GM21717 (cell line): ENCODE results near the gene NEFH.
"Not testable (repeated sequence)": the region's sequence is repeated elsewhere in the genome, so short reads cannot be mapped to it uniquely, and the experiment has no call there.

Experiments
- ATAC-seq: cut with Tn5 transposase; IDR thresholded peaks from one replicate; pipeline ENCODE4 v1.9.1; 2021; ENCODE audit warnings: mild to moderate bottlenecking, moderate library complexity; ENCODE audit not compliant: unreplicated experiment

Gene NEFH

GRCh38 chr22:29489127-29489780 lies 9.2 kb downstream of the NEFH start:
- ATAC-seq: not testable (repeated sequence)

GRCh38 chr22:29491012-29491411 lies 11.0 kb downstream of the NEFH start:
- no peak for ATAC-seq

- no peak for ATAC-seq
Observed at GRCh38 chr22:29493636-29494035, 13.6 kb downstream of the NEFH start.

DNA sequence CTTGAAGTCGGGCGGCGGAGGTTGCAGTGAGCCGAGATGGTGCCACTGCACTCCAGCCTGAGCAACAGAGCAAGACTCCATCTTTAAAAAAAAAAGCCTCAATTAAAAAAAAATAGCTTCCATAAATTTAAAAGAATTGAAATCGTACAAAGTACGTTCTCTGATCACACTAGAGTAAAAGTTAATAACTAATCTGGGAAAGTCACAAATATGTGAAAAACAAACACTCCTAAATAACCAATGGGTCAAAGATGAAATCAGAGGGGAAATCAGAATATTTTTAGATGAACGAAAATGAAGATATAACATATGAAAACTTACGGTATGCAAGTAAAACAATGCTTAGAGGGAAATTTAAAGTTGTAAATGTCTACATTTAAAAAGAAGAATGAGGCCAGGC lies 19.8 kb downstream of the NEFH start:
- ATAC-seq: no peak

- no peak for ATAC-seq
Observed at GRCh38 chr22:29503811-29504372, 23.9 kb downstream of the NEFH start.

DNA sequence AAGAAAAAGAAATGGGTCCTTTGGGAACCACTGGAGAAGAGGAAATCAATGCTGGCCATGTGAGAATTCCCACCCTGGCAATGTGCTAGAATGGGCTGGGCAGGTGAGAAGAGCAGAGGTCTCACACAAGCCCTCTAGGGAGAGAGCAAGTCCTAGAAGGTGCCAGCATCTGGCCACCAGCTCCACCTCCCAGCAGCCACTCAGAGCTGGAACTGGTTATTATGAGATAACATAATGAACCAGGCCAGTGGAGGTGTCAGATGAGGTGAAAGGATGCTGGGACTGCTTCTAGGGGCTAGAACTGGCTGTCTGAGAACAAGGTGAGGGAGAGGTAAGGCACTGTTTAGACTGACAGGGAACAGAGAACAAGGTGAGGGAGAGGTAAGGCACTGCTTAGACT lies 29.3 kb downstream of the NEFH start:
- no peak for ATAC-seq

DNA sequence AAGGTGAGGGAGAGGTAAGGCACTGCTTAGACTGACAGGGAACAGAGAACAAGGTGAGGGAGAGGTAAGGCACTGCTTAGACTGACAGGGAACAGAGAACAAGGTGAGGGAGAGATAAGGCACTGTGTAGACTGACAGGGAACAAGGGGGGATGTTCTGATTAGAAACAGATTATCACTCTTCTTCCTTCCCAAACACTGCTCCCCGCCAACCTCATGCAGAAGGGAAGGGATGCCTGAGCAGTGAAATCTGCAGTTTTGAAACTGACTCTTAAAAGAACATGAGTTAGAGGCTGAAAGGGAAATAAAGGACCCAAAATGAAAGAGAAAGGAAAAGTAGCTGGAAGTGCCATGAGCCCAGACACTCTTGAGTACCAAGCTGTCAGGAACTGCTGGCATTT lies 29.8 kb downstream of the NEFH start:
- no peak for ATAC-seq

- no peak for ATAC-seq
Observed at GRCh38 chr22:29510542-29510941, 30.5 kb downstream of the NEFH start.

DNA sequence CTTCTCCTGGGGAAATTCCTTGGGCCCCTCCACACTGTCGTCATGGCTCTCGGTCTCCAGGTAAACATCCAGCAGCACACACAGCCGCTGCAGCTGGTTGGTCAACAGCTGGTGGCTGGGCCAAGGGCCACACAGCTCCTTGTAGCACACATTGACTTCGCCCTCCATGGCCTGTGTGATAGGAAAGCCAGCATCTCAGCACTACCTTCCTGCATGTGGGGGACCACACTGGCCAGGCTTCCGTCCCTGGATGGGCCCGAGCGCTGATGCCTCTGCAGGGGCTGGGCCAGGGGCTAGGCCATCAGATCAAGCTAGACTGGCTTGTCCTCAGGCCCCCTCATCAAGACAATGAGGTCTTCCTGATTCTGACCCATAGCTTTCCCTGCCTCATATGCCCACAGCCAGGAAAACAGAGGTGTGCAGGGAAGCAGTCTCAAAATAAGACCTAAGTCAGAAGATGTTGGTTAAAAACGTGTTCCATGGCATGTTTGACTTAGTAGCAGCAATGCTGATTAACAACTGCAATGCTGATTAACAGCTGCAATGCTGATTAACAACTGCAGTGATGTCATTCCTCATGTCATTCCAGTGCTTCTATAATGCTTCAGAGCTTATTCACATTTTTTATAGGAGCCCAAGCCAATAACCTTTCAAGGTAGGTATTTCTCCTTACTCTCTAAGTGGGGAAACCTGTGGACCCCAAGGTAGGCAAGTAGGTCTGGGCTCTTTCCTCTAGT lies 31.3 kb downstream of the NEFH start:
- no peak for ATAC-seq

GRCh38 chr22:29512031-29512430 lies 32.0 kb downstream of the NEFH start:
- no peak for ATAC-seq

DNA sequence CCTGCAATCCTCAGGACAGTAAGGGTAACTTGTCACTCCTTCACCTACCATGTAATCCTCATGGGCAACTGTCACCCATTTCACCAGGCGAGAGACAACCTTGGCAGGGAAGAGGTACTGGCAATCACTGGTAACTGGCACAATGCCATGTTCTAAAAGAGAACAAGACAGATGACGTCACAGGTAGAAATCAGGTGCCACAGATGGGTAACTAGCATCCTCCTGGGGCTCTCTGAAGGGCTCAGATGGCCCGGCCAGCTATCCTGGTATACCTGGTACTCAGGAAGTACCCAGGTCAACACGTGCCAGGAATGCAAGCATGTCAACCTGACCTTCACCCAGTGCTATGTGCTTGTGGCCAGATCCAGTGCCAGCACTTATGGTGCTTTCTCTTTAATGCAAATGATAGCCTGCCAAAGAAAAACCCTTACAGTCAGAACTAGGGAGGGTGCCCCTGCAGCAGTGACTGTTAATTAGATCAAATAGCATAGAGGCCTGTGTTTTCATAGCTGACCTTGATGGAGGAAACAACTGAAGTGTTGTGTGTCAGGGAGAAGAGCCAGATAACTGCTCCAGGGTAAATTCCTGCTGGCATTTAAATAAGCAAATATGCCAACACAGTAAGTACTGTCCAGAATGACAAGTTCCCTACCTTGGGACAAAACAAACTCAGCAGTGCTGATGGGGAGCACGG lies 37.3 kb downstream of the NEFH start:
- no peak for ATAC-seq

- ATAC-seq: no peak
Observed at GRCh38 chr22:29518427-29518826, 38.4 kb downstream of the NEFH start.

DNA sequence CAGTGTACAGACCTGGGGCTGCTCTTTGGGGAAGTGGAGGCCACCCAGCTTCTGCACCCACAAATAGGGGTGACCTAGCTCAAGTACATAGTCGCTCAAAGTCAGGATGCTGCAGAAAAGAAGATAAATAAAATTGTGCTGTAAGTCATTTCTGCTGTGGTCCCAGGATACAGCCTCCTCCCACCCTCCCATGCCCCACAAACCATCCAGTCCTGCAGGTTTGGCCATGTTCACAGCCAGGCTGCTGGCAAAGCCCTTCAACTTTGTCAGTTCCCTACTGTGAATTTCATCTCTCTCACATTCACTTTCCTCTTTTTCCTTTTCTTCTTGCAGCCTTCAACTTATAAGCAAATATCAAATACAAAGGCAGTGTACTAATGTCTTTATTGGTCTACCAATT lies 40.0 kb downstream of the NEFH start:
- no peak for ATAC-seq

DNA sequence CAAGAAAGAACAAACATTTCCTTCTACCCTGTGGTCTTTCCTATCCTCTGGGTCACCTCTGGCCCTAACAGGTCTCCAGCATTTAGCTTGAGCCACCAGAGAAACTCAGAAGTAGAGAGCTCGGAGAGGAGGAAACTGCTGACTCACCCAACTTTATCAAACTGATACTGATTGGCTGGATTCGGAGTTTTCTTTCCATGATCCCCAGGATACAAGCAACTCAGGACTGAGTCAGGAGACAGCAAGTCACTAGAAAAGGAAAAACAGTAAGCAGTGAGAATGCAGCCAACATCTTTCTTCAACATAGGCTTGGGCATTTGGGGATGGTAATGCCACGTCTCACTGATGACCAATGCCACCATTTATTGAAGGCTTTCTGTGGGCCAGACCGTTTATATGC lies 40.8 kb downstream of the NEFH start:
- ATAC-seq: no peak

- ATAC-seq: no peak
Observed at GRCh38 chr22:29521526-29521925, 41.5 kb downstream of the NEFH start.

DNA sequence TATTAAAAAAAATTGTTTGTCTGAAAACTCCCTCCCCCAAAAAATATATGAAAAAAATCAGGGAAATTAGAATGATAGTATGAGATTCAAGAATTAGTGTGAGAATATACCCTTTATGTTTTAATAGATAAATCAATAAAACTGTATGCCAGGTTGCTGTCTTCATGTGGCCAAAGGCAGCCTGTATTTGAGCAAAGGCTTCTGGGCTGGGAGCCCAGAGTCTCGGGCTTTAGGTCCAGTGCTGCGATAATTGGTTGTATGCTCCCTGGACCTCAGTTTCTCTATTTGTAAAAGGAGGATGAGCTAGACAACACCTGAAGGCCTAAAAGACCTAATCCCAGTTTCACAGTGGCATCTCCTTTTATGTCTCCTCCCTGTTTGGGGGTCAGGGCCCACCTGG lies 43.7 kb downstream of the NEFH start:
- ATAC-seq: no peak

DNA sequence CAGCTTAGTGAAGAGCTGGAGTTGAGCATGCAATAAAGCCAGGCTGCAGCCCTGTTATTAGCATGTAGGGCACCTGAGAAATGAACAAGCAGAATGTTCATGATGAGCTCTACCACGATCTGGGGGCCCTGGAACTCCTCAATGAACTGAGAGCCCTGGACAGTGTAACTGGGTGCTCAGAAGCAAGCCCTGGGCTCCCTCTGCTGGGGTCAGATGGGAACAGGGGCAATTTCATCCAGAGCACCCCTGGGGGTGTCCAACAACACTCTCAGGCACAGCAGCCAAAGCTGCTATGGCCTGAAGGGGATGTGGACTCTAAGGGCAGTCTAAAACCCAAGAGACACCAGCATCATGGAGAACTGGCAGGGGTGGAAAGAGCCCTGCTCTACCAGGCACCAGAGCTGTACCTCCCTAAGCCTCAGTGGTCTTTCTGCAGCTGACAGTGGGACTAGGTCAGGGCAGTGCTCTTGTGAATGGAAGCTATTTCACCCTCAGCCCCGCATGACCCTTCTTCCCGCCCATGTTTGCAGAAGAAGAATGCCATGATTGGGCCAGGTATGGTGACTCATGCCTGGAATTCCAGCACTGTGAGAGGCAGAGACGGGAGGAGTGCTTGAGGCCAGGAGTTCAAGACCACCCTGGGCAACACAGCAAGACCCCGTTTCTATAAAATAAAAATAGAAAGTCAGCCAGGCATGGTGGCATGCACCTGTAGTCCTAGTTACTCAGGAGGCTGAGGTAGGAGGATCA lies 44.6 kb downstream of the NEFH start:
- ATAC-seq: no peak

- no peak for ATAC-seq
Observed at GRCh38 chr22:29528144-29528543, 48.1 kb downstream of the NEFH start.

- ATAC-seq: no peak
Observed at GRCh38 chr22:29530716-29531115, 50.7 kb downstream of the NEFH start.

DNA sequence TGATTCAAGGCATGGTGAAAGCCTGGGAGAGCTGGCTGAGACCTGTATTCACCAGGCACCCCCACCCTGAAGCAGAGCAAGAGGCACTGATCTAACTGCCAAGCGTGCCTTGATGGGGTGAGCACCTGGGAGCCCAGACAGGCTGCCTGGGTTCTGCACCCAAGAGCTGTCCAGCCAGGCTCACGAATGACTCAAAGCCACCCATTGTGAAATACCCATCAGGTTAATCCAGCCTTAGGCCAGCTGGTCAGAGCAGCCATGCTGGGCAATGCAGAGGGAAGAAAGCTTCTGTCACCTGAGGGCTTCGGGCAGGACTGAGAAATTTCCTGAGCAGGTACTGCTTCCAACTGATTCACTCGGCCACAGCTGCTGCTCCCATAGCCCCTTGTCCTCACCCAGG lies 51.4 kb downstream of the NEFH start:
- no peak for ATAC-seq

DNA sequence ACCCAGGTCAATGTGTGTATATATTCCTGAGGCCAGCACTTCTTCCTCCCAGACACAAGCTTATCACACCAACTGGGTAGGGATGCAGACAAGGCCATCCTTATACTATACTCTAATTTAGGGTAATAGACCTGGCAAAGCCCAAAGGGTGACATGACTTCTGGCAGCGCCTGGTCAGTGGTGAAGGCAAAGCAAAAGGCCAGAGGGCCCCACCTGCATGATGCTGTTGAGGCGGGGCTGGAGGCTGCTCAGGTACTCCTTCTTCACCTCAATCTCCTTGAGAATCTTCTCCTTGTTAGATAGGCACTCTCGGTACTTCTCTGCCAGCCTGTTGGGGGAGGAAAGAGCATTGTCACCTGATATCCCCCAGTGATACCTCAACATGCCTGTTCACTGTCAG lies 56.4 kb downstream of the NEFH start:
- ATAC-seq: no peak
